ENCODE results near the gene GUCA1A.
"Not testable (repeated sequence)": the region's sequence is repeated elsewhere in the genome, so short reads cannot be mapped to it uniquely, and the experiment has no call there.

Gene GUCA1A

DNA sequence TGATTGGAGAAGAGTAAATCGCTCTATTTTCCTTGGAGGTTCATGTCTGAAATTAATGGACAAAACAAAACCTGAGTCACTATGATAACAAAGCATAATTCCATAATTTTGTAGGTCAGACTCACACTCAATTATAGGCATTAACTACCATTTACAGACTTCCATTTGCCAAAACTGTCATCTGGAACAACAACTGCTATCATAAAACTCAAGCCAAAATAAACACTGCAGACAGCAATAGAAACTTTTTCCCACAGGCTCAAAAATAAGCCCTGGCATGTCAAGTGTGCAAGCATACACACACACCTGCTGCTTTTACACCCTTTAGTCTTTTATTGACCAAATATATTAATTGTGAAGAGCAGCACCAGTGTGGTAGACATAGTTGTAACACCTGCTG lies 37.4 kb downstream of the GUCA1A start:
- DNase-seq (ENCODE audit: low read depth in 2 of 2) = no peak

DNA sequence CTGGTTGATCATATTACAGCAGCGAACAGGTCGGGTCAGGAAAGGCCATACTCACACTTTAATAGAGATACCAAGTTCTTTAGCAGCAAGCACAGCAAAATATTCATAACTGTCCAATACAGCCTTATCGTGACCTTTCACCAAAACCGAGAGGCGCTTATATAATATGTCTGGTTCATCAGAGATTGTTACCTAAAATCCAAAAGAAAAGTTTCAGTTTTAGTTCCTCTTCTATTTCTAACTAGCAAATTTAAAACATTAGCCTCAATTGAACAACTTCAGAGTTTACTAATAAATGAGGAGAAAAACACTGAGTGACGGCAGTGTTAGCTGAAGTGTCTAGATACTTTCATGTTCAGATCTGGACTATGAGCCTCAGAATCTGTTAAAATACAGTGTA lies 38.6 kb downstream of the GUCA1A start:
- no peak for DNase-seq (ENCODE audit: low read depth in 2 of 2)

DNA sequence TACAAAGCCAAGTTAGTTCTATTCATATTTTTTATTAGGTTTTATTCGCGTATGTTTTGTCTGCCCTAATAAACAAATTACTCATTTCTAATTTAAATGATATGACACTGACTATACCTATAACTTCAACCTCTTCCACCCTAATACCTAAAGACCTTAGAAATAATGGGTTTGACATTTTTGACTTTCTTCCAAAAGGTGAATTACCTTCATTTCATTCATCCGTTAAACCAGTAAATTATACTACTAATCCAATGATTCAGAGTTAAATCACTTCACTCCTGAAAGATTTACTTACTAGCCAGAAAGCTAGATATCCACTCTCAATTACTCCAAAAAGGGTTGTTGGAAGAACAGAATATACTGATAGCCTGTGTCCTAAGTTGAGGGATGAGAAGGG lies 39.3 kb downstream of the GUCA1A start:
- no peak for DNase-seq (ENCODE audit: low read depth in 2 of 2)

DNA sequence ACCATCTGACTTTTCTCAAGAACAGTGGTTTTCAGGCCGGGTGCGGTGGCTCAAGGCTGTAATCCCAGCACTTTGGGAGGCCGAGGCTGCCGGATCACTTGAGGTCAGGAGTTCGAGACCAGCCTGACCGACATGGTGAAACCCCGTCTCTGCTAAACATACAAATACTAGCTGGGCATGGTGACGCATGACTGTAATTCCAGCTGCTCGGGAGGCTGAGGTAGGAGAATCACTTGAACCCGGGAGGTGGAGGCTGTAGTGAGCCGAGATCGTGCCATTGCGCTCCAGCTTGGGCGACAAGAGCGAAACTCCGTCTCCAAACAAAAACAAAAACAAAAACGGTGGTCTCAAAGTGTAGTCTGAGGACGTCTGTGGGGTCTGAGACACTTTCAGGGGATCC lies 43.3 kb downstream of the GUCA1A start:
- not testable (repeated sequence) for DNase-seq (ENCODE audit: low read depth in 2 of 2)

DNA sequence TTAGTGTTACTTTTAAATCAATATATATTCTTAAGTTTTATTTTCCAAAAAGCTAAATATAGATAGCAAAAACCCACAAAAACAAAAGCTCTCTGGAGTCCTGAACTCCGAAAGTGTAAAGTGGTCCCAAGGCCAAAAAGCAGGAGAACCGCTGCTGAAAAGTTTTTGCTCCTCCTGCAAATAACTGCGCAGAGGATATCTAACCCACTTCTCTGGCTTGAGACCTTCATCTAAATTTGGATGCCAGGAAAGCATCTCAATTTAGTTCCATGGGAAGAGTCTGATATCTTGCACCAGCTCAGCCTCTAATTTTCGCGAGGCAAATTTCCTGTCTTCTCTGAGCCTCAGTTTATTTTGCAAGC lies 44.0 kb downstream of the GUCA1A start:
- DNase-seq (ENCODE audit: low read depth in 2 of 2) = no peak

DNA sequence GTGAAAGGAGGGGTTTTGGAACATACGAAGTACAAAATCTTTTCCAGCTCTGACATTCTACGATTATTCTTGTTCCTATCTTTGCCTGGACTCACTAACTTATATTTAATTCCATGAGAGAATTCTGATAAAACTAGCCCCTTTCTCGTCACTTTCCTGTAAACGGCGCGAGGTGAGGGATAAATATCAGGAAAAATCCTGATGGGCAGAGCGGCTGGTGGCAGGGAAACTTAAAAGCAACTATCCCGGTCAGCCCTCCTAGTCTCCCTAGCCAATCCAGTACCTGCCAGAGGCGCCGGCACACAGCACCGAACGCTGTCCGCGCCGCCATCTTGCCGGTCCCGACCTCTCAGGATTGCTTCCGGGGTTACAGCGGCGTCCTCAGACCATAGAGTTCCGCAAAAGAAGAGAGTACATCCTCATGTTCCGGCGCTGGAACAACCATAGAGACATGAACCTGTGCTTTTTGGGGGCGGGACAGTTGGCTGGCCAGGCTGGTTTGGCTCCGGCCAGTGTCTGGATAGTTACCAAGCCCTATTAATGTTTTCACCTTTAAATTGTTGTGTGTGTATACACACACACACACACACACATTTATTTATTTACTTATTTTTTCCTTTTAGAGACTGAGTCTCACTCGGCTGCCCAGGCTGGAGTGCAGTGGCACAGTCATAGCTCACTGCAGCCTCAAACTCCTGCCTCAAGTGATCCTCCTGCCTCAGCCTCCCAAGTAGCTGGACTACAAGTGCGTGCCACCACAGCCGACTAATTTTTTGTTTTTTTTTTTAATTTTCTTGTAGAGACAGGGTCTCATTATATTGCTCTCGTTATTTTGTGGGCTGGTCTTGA lies 44.6 kb downstream of the GUCA1A start, which contains the start of gene MRPS10:
Gene MRPS10, minus strand, starts transcription at position 343 of the 849 bp plus-strand sequence. Its CDS starts 12 bp downstream, at position 331.
- peak; percentile 71 to 84 for DNase-seq (ENCODE audit: low read depth in 2 of 2)

DNA sequence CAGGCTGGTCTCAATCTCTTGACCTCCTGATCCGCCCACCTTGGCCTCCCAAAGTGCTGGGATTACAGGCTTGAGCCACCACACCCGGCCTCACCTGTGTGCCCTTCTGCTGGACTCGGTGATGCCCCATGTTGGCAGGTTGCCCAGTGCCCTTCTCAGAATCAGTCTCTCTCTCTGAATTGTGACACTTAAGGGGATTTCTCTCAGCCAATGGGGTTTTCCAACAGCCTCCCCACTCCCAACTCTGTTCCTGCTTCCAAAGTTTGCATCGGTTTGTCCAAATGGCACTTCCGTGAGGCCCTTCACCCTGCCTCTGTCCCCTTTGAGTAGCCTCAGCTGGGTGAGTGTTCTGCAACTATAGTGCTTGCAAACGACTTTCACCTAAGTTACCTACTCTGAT lies 47.6 kb downstream of the GUCA1A start:
- DNase-seq (ENCODE audit: low read depth in 2 of 2) = no peak

DNA sequence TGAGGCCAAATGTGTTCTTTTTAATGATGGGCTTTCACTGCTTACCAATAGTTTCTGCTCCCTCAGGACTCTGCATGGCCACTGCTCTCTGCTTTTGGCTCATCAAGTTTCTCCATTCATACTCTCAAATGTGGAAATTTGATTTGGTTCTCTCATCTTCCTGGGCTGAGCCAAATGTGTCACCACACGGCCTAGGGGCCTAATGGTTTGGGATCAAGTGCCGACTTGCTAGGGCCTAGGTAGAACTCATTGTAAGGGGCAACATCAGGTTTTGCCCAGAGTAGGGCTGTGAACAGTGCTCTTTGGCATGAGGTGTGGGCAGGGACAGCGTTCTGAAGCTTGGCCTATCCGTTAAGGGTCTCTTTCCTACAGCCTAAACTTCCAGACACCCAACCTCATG lies 48.4 kb downstream of the GUCA1A start:
- DNase-seq (ENCODE audit: low read depth in 2 of 2) = no peak

DNA sequence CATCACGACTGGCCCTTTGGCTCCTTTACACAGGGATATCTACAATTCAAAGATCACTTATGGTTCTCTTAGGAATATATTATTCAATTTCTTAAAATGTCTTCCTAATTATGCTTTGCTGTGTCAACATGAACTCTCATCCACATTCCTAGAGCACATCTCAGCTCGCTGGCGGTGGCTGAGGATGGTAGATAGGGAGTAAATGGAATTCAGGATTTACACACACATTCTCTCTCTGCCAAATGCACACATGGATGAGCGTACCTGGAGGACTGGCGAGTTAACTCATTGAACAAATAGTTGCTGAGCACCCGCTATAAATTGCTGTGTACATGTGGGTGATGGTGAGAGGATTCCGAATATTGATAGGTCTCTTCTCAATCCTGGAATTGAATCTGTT lies 49.3 kb downstream of the GUCA1A start:
- no peak for DNase-seq (ENCODE audit: low read depth in 2 of 2)

DNA sequence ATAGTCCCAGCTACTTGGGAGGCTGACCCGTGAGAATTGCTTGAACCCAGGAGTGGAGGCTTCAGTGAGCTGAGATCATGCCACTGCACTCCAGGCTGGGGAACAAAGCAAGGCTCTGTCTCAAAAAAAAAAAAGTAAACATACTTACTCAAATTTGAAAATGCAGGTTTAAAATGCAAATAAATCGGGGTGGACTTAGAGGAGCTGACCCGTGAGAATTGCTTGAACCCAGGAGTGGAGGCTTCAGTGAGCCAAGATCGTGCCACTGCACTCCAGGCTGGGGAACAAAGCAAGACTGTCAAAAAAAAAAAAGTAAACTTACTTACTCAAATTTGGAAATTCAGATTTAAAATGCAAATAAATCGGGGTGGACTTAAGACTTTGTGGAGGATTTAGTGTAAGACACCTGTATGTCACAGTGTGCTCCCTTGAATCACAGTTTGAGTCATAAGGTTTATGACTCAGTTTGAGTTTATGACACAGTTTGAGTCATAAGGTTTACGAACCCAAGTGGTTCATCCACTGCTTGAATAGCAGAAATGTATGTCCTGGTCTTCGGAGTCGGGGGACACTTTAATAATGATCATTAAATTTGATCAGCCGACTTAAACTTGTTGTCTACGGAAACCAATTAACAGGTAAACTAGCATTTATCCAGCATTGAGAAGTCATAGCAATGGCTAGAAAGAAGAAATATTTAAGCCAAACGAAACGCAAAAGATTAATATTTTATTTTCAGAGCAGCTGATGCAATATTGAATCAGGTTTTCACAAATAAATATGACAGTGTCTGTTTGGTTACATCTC lies 51.3 kb downstream of the GUCA1A start:
- DNase-seq (ENCODE audit: low read depth in 2 of 2) = no peak

DNA sequence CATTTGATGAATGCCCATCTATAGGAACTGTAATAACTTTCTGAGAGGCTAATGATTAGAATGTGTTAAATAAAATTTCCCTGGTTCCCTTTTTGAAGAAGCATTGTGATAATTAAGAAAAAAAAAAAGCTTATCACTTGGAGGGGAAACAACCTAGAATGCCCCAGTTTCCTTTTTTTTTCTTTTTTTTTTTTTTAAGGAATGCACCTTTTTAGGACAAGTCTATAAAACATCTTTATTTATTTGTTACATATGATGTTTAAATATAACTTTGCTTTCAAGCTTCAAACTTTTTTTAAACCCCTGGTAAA lies 51.8 kb downstream of the GUCA1A start:
- DNase-seq (ENCODE audit: low read depth in 2 of 2) = no peak

DNA sequence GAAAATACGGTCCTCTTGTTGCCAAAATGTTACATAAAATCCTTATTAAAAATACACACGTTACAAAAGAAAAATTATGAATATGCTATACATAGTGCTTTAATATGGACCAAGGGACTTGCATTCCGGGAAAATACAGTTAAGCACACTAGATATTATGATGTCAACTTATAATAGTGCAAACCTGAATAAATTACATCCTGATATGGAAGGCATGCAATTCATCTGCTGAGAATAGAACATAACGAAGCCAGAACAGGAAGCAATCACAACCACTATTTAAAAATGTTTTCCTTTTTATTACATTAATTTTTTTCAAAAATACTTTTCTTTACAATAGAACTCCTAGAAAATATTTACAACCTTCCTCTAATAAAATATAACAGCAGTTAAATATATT lies 52.3 kb downstream of the GUCA1A start:
- DNase-seq (ENCODE audit: low read depth in 2 of 2) = no peak

DNA sequence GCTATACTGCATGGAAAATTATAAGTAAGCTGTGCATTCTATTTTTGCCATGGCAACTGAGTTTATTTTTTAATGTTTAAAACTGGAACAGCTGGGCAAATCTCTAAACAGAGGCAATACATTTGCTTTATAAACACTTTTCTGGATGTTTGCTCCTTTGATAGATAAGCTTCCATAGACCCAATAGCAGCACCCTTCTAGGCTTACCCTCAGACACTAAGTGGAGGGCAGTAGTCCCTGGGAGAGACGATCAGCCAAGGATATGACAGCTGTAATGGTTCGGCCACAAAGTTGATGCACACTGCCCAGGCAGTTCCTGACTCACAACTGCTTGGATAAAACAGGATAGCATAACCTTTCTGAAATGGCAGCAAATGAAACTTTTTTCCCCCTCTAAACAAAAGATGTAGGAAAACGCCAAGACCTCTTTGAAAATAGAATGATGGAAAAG lies 53.0 kb downstream of the GUCA1A start:
- DNase-seq (ENCODE audit: low read depth in 2 of 2) = no peak

DNA sequence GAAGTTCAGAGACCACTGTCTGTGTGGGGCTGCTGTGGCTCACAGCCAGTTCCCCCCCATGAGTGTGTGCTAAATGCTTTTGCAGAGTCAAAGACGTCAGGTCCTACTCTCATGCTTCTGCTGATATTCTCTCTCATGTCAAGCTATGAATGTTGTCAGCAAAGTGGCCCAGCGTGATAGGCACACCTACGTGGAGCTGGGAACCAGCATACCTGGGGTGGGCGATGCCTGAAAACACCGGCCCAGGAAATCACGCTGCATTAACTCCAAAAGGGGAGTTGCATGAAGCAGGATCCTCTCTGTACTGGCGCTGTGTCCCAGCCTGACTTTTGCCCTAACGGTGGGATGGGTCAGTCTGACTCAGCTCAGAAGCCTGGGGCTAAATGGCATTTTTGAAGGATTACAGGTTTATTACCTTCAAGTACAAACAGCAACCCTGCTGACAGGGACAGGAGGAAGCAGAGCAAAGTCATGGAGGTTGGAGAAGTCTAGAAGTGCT lies 53.5 kb downstream of the GUCA1A start:
- no peak for DNase-seq (ENCODE audit: low read depth in 2 of 2)

DNA sequence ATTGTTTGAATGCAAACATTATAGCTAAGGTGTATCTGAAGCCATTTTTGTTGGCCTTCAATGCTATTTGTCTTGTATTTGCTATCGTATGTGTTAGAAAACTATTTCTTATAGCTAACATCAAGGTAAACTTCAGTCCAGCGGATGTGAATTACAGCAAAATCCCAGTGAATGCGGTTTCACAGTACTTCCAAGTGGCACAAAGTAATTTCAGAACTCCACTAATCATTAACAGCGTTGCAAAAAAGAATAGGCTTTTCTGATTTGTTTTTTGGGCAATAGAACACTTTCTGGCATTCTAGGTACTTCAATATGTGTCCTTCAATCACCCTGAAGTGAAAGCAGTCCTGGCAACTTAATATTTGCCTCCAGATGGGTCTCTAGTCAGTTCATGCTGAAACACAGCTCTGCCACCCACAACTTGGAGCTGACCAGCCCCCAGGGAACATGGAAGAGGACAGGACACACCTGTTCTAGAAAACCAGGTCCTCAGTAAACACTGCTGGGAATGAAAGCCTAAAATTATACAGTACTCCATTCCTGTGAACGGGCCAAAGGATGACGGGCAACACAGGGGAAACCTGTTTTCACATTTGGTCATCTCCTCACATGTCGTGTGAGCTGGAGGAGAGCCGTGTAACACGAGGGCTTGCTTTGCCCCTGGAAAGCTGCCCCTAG lies 54.1 kb downstream of the GUCA1A start:
- no peak for DNase-seq (ENCODE audit: low read depth in 2 of 2)

DNA sequence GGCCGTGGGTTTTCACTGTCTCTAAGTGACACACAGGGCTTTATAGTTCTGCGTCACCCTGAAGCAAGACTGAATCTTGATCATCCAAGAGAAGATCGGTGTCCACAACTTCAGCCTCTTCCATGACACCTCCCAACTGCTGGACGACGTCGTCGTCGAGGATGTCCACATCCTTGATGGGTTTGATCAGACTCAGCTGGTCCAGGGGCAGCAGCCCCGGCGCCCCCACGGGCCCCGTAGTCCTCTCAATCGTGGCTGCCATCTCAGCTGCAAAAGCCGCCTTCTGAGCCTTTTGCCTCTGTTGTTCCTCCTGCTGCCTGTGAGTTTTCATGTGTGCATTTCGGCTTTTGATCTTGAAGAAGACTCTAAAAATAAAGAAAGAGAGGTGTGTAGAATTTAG lies 55.1 kb downstream of the GUCA1A start:
- DNase-seq (ENCODE audit: low read depth in 2 of 2) = no peak

Measured in stimulated activated CD8-positive, alpha-beta memory T cell treated with anti-CD3 and anti-CD28 coated beads, Interleukin-15, amount 100 ng/mL, for 4 hours (primary cell).